SK-N-SH (cell line): ENCODE results near the gene FOXP1.

Experiments
- EZH2phosphoT487 ChIP-seq: fragments of 200-600 bp; sonication (generic); IDR thresholded peaks from 2 replicates; pipeline ENCODE4 v1.6.1; 2017; ENCODE audit warnings: low read depth, mixed run types, mild to moderate bottlenecking, antibody characterized with exemption, moderate library complexity, borderline replicate concordance
- RXRA ChIP-seq: IDR thresholded peaks from 2 replicates; pipeline ENCODE4 v1.4.0; 2012; ENCODE audit warnings: low read depth, mild to moderate bottlenecking, borderline replicate concordance
- SIN3A ChIP-seq: IDR thresholded peaks from 2 replicates; pipeline ENCODE4 v1.6.1; 2012; ENCODE audit warnings: low read depth, mild to moderate bottlenecking, low read length, moderate library complexity, borderline replicate concordance
- TAF1 ChIP-seq: IDR thresholded peaks from 2 replicates; pipeline ENCODE4 v1.6.1; 2012; ENCODE audit warnings: low read depth, mild to moderate bottlenecking, low read length, moderate library complexity, borderline replicate concordance
- TF ChIP-seq, protein P1 (sequence below): IDR thresholded peaks from 2 replicates; pipeline ENCODE4 v1.6.1; 2012; ENCODE audit warnings: mild to moderate bottlenecking, low read depth, low read length, moderate library complexity
- TF ChIP-seq, protein P2 (sequence below): fragments of 200-600 bp; sonication (generic); IDR thresholded peaks from 2 replicates; pipeline ENCODE4 v1.6.1; 2017; ENCODE audit warnings: antibody characterized with exemption, mild to moderate bottlenecking, moderate library complexity

DNA sequence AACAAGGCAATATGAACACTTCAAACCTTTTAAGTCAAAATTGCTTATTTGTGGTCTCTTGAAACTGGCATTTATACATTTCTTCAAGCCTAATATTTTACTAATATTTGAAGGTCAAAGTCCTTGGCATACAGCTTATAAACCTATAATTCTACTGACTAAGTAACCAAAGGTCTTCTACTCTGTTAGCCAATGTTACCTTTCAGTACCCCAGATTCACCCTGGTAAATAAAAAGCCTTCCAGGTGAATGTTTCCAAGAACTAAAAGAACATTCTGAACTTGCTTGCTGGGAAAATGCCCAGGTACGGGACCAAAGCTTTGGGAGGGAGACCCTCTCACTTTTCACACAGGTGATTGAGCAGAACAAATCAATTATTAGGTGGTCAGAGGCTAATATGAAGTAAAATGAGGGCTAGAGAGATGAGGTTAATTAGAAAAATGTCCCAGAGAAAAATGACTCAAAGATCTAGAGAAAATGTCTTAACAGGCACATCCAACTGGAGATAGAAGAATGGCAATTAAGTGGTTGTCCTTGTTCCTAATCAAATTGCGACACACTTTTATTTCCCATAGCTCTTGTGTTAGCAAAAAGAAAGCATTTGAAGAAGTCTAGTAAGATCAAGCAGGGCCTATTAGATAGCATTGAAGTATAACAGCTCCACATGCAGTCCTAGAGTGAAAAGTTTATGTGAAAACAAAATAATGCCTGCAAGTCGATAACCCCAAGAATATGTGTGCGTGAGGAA is 232.0 kb downstream of the FOXP1 start:
- no peak for TF ChIP-seq EZH2phosphoT487
- TF ChIP-seq, protein P1, sequence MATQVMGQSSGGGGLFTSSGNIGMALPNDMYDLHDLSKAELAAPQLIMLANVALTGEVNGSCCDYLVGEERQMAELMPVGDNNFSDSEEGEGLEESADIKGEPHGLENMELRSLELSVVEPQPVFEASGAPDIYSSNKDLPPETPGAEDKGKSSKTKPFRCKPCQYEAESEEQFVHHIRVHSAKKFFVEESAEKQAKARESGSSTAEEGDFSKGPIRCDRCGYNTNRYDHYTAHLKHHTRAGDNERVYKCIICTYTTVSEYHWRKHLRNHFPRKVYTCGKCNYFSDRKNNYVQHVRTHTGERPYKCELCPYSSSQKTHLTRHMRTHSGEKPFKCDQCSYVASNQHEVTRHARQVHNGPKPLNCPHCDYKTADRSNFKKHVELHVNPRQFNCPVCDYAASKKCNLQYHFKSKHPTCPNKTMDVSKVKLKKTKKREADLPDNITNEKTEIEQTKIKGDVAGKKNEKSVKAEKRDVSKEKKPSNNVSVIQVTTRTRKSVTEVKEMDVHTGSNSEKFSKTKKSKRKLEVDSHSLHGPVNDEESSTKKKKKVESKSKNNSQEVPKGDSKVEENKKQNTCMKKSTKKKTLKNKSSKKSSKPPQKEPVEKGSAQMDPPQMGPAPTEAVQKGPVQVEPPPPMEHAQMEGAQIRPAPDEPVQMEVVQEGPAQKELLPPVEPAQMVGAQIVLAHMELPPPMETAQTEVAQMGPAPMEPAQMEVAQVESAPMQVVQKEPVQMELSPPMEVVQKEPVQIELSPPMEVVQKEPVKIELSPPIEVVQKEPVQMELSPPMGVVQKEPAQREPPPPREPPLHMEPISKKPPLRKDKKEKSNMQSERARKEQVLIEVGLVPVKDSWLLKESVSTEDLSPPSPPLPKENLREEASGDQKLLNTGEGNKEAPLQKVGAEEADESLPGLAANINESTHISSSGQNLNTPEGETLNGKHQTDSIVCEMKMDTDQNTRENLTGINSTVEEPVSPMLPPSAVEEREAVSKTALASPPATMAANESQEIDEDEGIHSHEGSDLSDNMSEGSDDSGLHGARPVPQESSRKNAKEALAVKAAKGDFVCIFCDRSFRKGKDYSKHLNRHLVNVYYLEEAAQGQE: no peak
- TF ChIP-seq, protein P2, sequence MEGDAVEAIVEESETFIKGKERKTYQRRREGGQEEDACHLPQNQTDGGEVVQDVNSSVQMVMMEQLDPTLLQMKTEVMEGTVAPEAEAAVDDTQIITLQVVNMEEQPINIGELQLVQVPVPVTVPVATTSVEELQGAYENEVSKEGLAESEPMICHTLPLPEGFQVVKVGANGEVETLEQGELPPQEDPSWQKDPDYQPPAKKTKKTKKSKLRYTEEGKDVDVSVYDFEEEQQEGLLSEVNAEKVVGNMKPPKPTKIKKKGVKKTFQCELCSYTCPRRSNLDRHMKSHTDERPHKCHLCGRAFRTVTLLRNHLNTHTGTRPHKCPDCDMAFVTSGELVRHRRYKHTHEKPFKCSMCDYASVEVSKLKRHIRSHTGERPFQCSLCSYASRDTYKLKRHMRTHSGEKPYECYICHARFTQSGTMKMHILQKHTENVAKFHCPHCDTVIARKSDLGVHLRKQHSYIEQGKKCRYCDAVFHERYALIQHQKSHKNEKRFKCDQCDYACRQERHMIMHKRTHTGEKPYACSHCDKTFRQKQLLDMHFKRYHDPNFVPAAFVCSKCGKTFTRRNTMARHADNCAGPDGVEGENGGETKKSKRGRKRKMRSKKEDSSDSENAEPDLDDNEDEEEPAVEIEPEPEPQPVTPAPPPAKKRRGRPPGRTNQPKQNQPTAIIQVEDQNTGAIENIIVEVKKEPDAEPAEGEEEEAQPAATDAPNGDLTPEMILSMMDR: no peak
- TF ChIP-seq SIN3A: no peak
- TF ChIP-seq RXRA: no peak
- no peak for TF ChIP-seq TAF1
